ENCODE results near the gene LIN52.

Gene LIN52

GRCh38 chr14:74217672-74218448, 133.1 kb downstream of the LIN52 start:
- Histone ChIP-seq H3K36me3 (ENCODE audit: insufficient read depth, low read length) (no peaks in the 10 kb centered on the region), H3K4me3 (ENCODE audit: low read depth in 1 of 2, low read length in 2 of 2) (peak overlapping the region in 1 of 2 donors; percentile 38), H3K4me1 (ENCODE audit: insufficient read depth, low read length) (no peaks in the 10 kb centered on the region), H3K9ac (ENCODE audit: low read length) (no peak overlapping the region), H3K9me3 (ENCODE audit: low read length) (no peaks in the 10 kb centered on the region), H3K27me3 (ENCODE audit: control insufficient read depth in 1 of 2, insufficient read depth in 2 of 2, low read length in 2 of 2) (peaks cover 0 to 23% of the 10 kb centered on the region in 2 donors), H3K27ac (ENCODE audit: low read depth, low read length) (no peak overlapping the region)

- Histone ChIP-seq H3K36me3 (ENCODE audit: insufficient read depth, low read length) (no peaks in the 10 kb centered on the region), H3K27me3 (ENCODE audit: control insufficient read depth in 1 of 2, insufficient read depth in 2 of 2, low read length in 2 of 2) (peaks cover 0 to 23% of the 10 kb centered on the region in 2 donors), H3K9ac (ENCODE audit: low read length) (no peak overlapping the region), H3K9me3 (ENCODE audit: low read length) (no peaks in the 10 kb centered on the region), H3K4me1 (ENCODE audit: insufficient read depth, low read length) (no peaks in the 10 kb centered on the region), H3K4me3 (ENCODE audit: low read depth in 1 of 2, low read length in 2 of 2) (no peak overlapping the region), H3K27ac (ENCODE audit: low read depth, low read length) (no peak overlapping the region)
These were observed 133.7 kb downstream of the LIN52 start for GRCh38 chr14:74218462-74218861.

- Histone ChIP-seq H3K36me3 (ENCODE audit: insufficient read depth, low read length) (no peaks in the 10 kb centered on the region), H3K9ac (ENCODE audit: low read length) (no peak overlapping the region), H3K9me3 (ENCODE audit: low read length) (no peaks in the 10 kb centered on the region), H3K27me3 (ENCODE audit: control insufficient read depth in 1 of 2, insufficient read depth in 2 of 2, low read length in 2 of 2) (peaks cover 0 to 31% of the 10 kb centered on the region in 2 donors), H3K4me1 (ENCODE audit: insufficient read depth, low read length) (no peaks in the 10 kb centered on the region), H3K27ac (ENCODE audit: low read depth, low read length) (no peak overlapping the region), H3K4me3 (ENCODE audit: low read depth in 1 of 2, low read length in 2 of 2) (no peak overlapping the region)
These were observed 134.8 kb downstream of the LIN52 start for GRCh38 chr14:74219277-74220205.

GRCh38 chr14:74220991-74221390, 136.2 kb downstream of the LIN52 start:
- Histone ChIP-seq H3K9me3 (ENCODE audit: low read length) (no peaks in the 10 kb centered on the region), H3K27ac (ENCODE audit: low read depth, low read length) (no peak overlapping the region), H3K9ac (ENCODE audit: low read length) (no peak overlapping the region), H3K27me3 (ENCODE audit: control insufficient read depth in 1 of 2, insufficient read depth in 2 of 2, low read length in 2 of 2) (peaks cover 0 to 31% of the 10 kb centered on the region in 2 donors), H3K4me1 (ENCODE audit: insufficient read depth, low read length) (no peaks in the 10 kb centered on the region), H3K36me3 (ENCODE audit: insufficient read depth, low read length) (no peaks in the 10 kb centered on the region), H3K4me3 (ENCODE audit: low read depth in 1 of 2, low read length in 2 of 2) (no peak overlapping the region)

GRCh38 chr14:74221741-74222140, 137.0 kb downstream of the LIN52 start:
- no peak overlapping the region for H3K27ac ChIP-seq (ENCODE audit: low read depth, low read length)
- no peak overlapping the region for H3K4me3 ChIP-seq (ENCODE audit: low read depth in 1 of 2, low read length in 2 of 2)
- H3K27me3 ChIP-seq (ENCODE audit: control insufficient read depth in 1 of 2, insufficient read depth in 2 of 2, low read length in 2 of 2), result peaks cover 0 to 31% of the 10 kb centered on the region in 2 donors
- no peaks in the 10 kb centered on the region for H3K36me3 ChIP-seq (ENCODE audit: insufficient read depth, low read length)
- H3K9ac ChIP-seq (ENCODE audit: low read length), result no peak overlapping the region
- H3K9me3 ChIP-seq (ENCODE audit: low read length), result no peaks in the 10 kb centered on the region
- no peaks in the 10 kb centered on the region for H3K4me1 ChIP-seq (ENCODE audit: insufficient read depth, low read length)

- Histone ChIP-seq H3K27me3 (ENCODE audit: control insufficient read depth in 1 of 2, insufficient read depth in 2 of 2, low read length in 2 of 2) (peaks cover 0 to 20% of the 10 kb centered on the region in 2 donors), H3K9ac (ENCODE audit: low read length) (no peak overlapping the region), H3K27ac (ENCODE audit: low read depth, low read length) (no peak overlapping the region), H3K9me3 (ENCODE audit: low read length) (no peaks in the 10 kb centered on the region), H3K4me1 (ENCODE audit: insufficient read depth, low read length) (no peaks in the 10 kb centered on the region), H3K4me3 (ENCODE audit: low read depth in 1 of 2, low read length in 2 of 2) (no peak overlapping the region), H3K36me3 (ENCODE audit: insufficient read depth, low read length) (no peaks in the 10 kb centered on the region)
These were observed 138.3 kb downstream of the LIN52 start for GRCh38 chr14:74223016-74223415.

- Histone ChIP-seq H3K9me3 (ENCODE audit: low read length) (peaks cover 6% of the 10 kb centered on the region), H3K36me3 (ENCODE audit: insufficient read depth, low read length) (no peaks in the 10 kb centered on the region), H3K4me1 (ENCODE audit: insufficient read depth, low read length) (no peaks in the 10 kb centered on the region), H3K27ac (ENCODE audit: low read depth, low read length) (no peak overlapping the region), H3K9ac (ENCODE audit: low read length) (no peak overlapping the region), H3K4me3 (ENCODE audit: low read depth in 1 of 2, low read length in 2 of 2) (no peak overlapping the region), H3K27me3 (ENCODE audit: control insufficient read depth in 1 of 2, insufficient read depth in 2 of 2, low read length in 2 of 2) (peaks cover 0 to 7% of the 10 kb centered on the region in 2 donors)
These were observed 147.0 kb downstream of the LIN52 start for GRCh38 chr14:74231784-74232183.

GRCh38 chr14:74235017-74235416, 150.3 kb downstream of the LIN52 start:
- Histone ChIP-seq H3K27me3 (ENCODE audit: control insufficient read depth in 1 of 2, insufficient read depth in 2 of 2, low read length in 2 of 2) (peaks cover 22 to 31% of the 10 kb centered on the region in 2 donors), H3K4me3 (ENCODE audit: low read depth in 1 of 2, low read length in 2 of 2) (no peak overlapping the region), H3K9me3 (ENCODE audit: low read length) (peaks cover 6% of the 10 kb centered on the region)

GRCh38 chr14:74237441-74237840, 152.7 kb downstream of the LIN52 start:
- peaks cover 45 to 56% of the 10 kb centered on the region in 2 donors for H3K27me3 ChIP-seq (ENCODE audit: control insufficient read depth in 1 of 2, insufficient read depth in 2 of 2, low read length in 2 of 2)
- H3K4me1 ChIP-seq (ENCODE audit: insufficient read depth, low read length), result peaks cover 19% of the 10 kb centered on the region
- no peaks in the 10 kb centered on the region for H3K36me3 ChIP-seq (ENCODE audit: insufficient read depth, low read length)
- H3K4me3 ChIP-seq (ENCODE audit: low read depth in 1 of 2, low read length in 2 of 2), result no peak overlapping the region
- H3K27ac ChIP-seq (ENCODE audit: low read depth, low read length), result no peak overlapping the region
- H3K9ac ChIP-seq (ENCODE audit: low read length), result no peak overlapping the region
- peaks cover under 1% of the 10 kb centered on the region for H3K9me3 ChIP-seq (ENCODE audit: low read length)

More at GRCh38 chr14:74235017-74235416, 150.3 kb downstream of the LIN52 start:
- Histone ChIP-seq H3K4me1 (ENCODE audit: insufficient read depth, low read length) (peaks cover under 1% of the 10 kb centered on the region), H3K36me3 (ENCODE audit: insufficient read depth, low read length) (no peaks in the 10 kb centered on the region), H3K9ac (ENCODE audit: low read length) (no peak overlapping the region), H3K27ac (ENCODE audit: low read depth, low read length) (no peak overlapping the region)

- Histone ChIP-seq H3K9ac (ENCODE audit: low read length) (no peak within 1 kb of the TSS), H3K27ac (ENCODE audit: low read depth, low read length) (no peak within 1 kb of the TSS), H3K9me3 (ENCODE audit: low read length) (no peaks in the 10 kb centered on the region), H3K36me3 (ENCODE audit: insufficient read depth, low read length) (no peaks in the 10 kb centered on the region), H3K27me3 (ENCODE audit: control insufficient read depth in 1 of 2, insufficient read depth in 2 of 2, low read length in 2 of 2) (peaks cover 62 to 63% of the 10 kb centered on the region in 2 donors), H3K4me3 (ENCODE audit: low read depth in 1 of 2, low read length in 2 of 2) (peak within 1 kb of the TSS in 1 of 2 donors; percentile 38), H3K4me1 (ENCODE audit: insufficient read depth, low read length) (peaks cover 19% of the 10 kb centered on the region)
These were observed 154.5 kb downstream of the LIN52 start, which contains the start of gene VSX2 for GRCh38 chr14:74238974-74239847. Gene VSX2, plus strand, starts transcription at chr14:74239449. Its CDS starts 113 bp downstream, at chr14:74239562.

All from muscle layer of colon (tissue), 2 donors.